GM12874 (cell line): ENCODE results near the gene SUPT5H.

Experiments
- TF ChIP-seq, protein P1 (sequence below): IDR thresholded peaks from 2 replicates; pipeline ENCODE4 v1.5.1; 2011; ENCODE audit warnings: low read depth, mild to moderate bottlenecking, control low read depth, low read length, moderate library complexity; ENCODE audit not compliant: insufficient read depth

The SUPT5H gene

DNA sequence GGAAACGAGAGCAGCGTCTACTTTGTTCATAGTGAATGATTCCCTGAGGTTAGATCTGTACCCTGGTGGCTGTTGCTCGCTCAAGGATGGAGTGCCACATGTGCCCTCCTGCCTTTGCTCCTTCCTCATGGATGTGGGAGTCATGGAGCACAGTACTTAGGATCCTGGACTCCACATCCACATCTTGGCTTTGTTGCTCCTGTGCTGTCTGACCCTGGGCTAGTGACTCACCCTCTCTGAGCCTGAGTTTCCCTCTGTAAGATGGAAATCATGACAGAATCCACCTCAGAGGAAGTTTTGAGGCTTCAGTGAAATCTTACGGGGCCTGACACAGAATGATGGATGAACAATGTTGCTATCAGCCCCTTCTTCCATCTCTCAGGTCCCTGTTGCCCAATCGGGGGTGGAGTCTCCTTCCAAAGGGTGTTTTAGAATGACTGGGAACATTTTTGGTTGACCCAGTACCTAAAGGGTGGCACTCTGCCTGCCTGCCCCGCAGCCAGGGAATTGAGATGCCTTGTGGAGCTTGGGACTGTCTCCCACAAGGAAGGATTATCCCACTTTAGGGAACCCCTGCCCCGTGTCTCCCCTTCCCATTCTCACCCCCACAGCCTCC, 25.4 kb downstream of the SUPT5H start:
- TF ChIP-seq, protein P1, sequence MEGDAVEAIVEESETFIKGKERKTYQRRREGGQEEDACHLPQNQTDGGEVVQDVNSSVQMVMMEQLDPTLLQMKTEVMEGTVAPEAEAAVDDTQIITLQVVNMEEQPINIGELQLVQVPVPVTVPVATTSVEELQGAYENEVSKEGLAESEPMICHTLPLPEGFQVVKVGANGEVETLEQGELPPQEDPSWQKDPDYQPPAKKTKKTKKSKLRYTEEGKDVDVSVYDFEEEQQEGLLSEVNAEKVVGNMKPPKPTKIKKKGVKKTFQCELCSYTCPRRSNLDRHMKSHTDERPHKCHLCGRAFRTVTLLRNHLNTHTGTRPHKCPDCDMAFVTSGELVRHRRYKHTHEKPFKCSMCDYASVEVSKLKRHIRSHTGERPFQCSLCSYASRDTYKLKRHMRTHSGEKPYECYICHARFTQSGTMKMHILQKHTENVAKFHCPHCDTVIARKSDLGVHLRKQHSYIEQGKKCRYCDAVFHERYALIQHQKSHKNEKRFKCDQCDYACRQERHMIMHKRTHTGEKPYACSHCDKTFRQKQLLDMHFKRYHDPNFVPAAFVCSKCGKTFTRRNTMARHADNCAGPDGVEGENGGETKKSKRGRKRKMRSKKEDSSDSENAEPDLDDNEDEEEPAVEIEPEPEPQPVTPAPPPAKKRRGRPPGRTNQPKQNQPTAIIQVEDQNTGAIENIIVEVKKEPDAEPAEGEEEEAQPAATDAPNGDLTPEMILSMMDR: no peak

DNA sequence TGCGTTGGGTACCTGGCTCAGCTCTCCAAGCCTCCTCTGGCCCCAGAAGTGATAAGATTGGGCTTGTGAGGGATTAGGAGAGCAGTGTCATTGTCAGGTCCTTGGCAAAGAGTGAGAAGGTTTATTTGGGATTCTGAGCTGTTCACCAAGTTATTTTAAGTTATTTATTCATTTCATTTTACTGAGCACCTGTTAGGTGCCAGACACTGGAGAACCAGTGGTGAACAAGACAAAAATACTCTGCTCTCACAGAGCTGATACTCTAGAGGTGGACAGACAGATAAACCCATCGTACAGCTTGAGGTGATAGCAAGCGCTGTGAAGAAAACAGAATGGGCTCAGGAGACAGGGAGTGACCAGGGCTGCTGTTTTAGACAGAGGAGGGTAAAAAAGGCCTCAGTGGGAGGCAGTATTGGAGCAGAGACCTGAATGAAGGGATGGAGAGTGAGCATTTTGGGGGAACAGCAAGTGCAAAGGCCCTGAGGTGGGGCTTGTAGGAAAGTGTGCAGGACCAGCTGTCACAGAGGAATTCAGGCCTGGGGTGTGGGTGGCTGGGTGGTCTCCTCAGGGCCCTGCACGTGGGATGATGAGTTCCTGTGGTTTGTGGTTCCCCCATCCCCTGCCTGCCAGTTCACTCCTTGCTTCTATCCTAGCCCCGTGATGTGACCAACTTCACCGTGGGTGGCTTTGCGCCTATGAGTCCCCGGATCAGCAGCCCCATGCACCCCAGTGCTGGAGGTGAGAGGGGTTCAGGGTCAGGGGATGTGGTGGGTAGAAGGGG, 26.6 kb downstream of the SUPT5H start:
- TF ChIP-seq, protein P1: no peak

DNA sequence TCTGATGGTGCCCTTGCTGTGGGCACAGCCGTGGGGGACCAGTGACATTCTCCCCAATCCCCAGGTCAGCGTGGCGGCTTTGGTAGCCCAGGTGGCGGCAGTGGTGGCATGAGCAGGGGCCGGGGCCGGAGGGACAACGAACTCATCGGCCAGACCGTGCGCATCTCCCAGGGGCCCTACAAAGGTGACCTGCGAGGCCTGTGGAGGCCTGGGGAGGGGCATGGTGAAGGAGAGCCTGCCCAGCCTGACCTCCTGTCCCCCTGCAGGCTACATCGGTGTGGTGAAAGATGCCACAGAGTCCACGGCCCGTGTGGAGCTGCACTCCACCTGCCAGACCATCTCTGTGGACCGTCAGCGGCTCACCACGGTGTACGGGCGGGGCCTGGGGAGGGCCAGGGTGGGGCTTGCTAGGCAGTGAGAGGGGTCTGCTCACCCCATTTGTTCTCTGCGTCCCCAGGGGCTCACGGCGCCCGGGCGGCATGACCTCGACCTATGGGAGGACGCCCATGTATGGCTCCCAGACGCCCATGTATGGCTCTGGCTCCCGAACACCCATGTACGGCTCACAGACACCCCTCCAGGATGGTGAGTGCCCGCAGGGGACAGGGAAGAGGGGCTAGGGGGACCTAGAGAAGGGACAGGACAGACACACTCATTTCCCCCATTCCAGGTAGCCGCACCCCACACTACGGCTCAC, 27.5 kb downstream of the SUPT5H start:
- TF ChIP-seq, protein P1: no peak

DNA sequence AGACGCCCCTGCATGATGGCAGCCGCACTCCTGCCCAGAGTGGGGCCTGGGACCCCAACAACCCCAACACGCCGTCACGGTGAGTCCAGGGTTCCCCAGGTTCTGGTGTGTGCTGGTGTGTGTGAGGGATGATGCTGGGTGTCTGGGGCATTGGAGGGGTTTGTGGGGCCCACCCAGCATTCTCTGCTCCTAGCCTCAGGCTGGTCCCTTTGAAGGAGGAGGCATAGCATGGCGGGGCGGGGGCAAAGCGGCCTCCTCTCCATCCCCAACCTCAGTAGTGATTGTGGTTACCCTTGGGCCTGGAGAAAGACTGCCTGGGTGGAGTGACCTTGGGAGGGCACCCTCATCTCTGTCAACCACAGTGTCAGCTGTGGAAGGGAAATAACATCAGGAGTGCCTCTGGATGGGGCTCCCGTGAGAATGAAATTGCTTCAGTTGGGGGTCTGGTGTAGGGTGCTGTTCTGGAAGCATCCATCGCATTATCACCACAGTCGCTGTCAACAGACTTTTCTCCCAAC, 28.1 kb downstream of the SUPT5H start:
- TF ChIP-seq, protein P1: no peak

DNA sequence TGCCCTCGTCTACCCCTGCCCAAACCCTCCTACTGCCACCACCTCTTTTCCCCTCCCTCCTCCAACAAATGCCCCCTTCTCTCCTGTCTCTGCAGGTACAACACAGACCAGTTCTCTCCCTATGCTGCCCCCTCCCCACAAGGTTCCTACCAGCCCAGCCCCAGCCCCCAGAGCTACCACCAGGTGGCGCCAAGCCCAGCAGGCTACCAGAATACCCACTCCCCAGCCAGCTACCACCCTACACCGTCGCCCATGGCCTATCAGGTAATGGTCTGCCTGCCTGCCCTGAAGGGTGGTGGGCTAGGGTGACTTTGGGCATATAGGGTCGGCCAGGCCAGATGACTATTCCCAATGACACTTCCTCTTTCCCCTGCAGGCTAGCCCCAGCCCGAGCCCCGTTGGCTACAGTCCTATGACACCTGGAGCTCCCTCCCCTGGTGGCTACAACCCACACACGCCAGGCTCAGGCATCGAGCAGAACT, 28.8 kb downstream of the SUPT5H start:
- TF ChIP-seq, protein P1: peak; percentile 92

DNA sequence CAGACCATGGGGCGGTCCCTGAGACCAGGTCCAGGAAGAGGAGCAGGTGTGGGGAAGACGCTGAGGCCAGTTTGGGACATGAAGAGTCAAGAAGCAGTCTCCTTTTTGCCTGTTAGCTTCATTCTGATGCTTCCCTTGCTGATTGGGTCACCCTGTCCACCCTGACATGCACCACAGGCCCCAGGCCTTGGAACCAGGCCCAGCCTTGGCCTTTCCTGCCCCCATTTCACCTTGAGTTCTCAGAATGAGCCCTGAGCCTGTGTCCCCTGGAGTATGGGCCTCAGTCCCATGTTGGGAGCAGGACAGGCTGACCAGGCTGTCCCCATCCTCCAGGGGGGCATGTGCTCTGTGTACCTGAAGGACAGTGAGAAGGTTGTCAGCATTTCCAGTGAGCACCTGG, 30.4 kb downstream of the SUPT5H start:
- TF ChIP-seq, protein P1: no peak

DNA sequence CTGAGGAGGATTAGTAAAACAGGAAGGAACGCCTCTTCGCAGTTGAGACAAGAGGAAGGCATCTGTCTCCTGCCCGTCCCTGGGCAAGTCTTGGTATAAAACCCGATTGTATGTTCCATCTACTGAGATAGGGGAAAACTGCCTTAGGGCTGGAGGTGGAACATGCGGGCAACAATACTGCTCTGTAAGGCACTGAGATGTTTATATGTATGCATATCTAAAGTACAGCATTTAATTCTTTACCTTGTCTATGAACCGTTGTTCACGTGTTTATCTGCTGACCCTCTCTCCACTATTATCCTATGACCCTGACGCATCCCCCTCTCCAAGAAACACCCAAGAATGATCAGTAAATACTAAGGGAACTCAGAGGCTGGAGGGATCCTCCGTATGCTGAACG, 34.5 kb downstream of the SUPT5H start:
- TF ChIP-seq, protein P1: no peak
